Epithelial cell of proximal tubule (primary cell): ENCODE results near the gene RAB40B. TPM values are rescaled to one million over a fixed set of nuclear protein-coding genes. Genes with fewer than 3 reads are reported as not detected.

Experiments
- DNase-seq: peaks from one replicate; pipeline ENCODE4 v3.0.0-alpha.2; 2011; ENCODE audit warnings: low read depth
- H3K4me3 ChIP-seq: 2 replicates; pipeline ENCODE4 v1.5.1; 2011; ENCODE audit warnings: low read depth, mild to moderate bottlenecking, low read length
- total RNA-seq: library from RNA; depleted of rRNA; stranded (reverse); fragments of >200 nt; gene quantifications from 2 replicates; pipeline ENCODE4 v1.2.3, GENCODE V29; 2015
- TF ChIP-seq, protein P1 (sequence below): conservative IDR thresholded peaks from 2 replicates; pipeline ENCODE4 v1.5.1; 2012; ENCODE audit warnings: low read depth, mild to moderate bottlenecking, low read length

RAB40B gene
- total RNA-seq, 1 donor from 2014 or later: 7.8 TPM

DNA sequence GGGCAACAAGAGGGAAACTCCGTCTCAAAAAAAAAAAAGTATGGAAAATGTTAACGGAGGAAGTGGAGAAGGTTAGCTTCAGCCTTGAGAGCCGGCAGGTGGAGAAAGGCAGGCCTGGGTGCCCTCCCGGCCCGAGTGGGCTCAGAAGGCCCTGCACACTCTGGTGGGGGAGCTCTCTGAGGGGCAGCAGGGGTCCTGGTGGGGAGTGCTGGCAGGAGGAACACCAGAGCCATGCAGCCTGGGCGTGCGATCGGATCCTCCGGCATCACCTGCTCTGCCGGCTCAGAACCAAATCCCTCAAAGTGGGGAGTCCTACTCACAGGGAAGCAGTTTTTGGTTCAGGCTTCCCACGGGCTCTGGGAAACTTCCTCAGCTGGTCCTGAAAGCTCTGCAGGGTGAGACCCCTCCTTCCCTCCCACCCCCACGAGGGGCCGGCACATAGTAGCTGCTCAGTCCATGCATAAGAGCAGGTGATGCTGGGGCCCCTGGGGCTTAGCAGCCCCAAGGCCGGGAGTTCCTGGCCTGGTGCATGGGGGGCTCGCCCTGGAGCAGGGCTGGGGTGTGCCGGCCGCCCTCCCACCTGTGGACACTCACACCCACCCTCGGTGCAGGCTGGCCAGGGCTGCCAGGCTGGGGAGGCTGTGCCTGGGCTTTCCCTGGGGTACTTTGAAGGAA lies 38.1 kb upstream of the RAB40B start:
- no peak for DNase-seq
- H3K4me3 ChIP-seq: peak overlapping the region; percentile 70
- TF ChIP-seq, protein P1, sequence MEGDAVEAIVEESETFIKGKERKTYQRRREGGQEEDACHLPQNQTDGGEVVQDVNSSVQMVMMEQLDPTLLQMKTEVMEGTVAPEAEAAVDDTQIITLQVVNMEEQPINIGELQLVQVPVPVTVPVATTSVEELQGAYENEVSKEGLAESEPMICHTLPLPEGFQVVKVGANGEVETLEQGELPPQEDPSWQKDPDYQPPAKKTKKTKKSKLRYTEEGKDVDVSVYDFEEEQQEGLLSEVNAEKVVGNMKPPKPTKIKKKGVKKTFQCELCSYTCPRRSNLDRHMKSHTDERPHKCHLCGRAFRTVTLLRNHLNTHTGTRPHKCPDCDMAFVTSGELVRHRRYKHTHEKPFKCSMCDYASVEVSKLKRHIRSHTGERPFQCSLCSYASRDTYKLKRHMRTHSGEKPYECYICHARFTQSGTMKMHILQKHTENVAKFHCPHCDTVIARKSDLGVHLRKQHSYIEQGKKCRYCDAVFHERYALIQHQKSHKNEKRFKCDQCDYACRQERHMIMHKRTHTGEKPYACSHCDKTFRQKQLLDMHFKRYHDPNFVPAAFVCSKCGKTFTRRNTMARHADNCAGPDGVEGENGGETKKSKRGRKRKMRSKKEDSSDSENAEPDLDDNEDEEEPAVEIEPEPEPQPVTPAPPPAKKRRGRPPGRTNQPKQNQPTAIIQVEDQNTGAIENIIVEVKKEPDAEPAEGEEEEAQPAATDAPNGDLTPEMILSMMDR: no peak

DNA sequence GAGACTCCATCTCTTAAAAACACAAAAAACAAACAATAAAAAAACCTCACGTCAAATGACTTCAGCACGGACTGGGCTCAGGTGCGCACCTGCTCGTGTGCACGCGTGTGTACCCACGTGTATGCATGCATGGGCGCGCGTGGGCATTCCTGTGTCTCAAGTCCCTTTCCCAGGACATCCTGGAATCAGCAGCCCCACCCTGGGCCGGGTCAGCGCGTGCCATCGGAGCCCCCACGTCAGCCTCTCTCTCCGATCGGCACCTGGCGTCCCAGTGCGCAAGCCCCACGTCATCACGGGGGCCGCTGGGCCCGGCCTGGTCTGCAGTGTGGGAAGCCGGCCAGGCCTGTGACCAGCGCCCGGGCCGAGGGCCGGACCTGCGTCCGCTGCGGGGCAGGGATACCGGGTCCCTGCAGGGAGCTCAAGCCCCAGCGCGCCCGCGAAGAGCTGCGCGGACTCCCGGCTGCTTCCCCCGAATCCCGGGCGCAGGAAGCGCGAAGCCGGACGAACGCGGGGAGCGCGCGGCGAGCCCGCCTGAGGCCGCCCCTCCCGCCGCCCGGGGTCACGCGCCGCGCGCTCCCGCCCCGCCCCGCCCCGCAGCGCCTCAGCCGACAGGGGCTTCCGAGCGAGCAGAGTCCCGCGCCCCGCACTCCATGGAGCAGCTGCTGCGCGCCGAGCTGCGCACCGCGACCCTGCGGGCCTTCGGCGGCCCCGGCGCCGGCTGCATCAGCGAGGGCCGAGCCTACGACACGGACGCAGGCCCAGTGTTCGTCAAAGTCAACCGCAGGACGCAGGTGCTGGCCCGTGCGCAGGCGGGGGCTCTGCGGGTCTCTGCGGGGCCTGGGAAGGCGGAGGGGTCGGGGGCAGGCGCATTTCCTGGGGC lies 36.7 kb upstream of the RAB40B start, which contains the start of gene FN3K:
TSS of gene FN3K (plus strand) at position 629 of the 880 bp plus-strand sequence. CDS start at position 651, 22 bp downstream.
- no peak for DNase-seq
- TF ChIP-seq, protein P1: no peak
- peak within 1 kb of the TSS; percentile 70 for H3K4me3 ChIP-seq

DNA sequence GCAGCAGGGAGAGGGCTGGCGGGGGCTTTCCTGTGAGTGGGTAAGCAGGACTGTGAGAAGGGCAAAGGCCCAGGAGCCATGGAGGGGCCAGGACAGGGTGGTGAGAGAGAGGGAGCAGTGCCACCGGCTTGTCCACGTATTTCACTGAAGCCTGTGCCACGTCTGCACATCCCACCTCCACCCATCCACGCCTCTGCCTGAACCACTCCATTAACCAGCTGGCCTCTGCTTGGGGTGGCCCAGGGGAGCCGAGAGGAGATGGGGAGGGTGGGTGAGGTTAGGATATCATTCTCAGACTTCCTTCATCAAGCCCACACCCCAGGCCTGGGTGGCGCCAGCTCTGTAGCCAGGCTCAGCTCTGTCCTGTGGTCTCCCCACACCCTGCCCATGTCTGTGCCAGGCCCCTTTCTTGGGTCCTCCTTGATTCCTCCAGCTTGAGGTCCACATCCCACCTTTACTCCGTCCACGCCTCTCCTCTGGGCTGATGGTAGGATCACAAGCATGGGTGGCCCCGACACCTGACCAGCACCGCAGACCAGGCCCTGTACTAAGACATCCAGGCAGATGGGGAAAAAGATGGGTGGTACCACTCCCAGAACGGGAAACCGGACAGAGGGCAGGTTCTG lies 33.7 kb upstream of the RAB40B start:
- no peak for DNase-seq
- TF ChIP-seq, protein P1: no peak
- H3K4me3 ChIP-seq: no peak overlapping the region

DNA sequence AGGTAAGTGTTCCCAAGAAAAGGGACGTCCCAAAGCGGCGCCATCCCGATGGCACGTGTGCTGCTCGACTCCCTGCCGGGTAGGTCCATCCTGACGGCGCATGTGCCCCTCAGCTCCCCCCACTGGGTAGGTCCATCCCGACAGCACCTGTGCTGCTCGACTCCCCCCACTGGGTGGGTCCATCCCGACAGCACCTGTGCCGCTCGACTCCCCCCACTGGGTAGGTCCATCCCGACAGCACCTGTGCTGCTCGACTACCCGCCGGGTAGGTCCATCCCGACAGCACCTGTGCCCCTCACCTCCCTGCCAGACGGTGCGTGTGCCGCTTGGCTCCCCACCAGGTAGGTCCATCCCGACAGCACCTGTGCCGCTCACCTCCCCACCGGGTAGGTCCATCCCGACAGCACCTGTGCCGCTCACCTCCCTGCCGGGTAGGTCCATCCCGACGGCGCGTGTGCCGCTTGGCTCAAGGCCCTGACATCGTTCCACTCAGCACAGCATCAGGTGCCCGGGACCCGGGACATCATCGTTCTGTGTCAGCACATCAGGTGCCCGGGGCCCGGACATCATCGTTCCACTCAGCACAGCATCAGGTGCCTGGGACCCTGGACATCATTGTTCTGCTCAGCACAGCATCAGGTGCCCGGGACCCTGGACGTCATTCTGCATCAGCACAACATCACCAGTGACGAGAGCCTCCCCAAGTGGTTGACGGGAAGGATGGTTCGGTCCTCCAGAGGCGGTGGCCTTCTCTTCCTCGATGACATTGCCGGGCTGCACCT lies 31.2 kb upstream of the RAB40B start:
- H3K4me3 ChIP-seq: no peak overlapping the region
- TF ChIP-seq, protein P1: no peak
- no peak for DNase-seq

DNA sequence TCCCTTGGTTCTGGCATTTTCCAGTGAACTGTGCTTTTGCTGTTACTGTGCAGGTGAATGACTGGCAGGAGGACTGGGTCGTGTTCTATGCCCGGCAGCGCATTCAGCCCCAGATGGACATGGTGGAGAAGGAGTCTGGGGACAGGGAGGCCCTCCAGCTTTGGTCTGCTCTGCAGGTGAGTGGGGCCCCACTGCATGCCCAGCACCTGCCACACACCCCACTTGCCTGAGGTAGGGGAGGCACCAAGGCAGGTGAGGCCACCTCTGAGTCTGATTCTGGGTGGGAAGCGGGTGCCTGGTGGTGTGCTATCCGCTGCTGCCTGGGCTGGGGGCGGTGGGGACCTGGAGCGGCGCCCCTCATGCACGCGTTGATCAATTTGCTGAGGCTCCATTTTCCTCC lies 27.9 kb upstream of the RAB40B start:
- no peak overlapping the region for H3K4me3 ChIP-seq
- DNase-seq: no peak
- TF ChIP-seq, protein P1: no peak

DNA sequence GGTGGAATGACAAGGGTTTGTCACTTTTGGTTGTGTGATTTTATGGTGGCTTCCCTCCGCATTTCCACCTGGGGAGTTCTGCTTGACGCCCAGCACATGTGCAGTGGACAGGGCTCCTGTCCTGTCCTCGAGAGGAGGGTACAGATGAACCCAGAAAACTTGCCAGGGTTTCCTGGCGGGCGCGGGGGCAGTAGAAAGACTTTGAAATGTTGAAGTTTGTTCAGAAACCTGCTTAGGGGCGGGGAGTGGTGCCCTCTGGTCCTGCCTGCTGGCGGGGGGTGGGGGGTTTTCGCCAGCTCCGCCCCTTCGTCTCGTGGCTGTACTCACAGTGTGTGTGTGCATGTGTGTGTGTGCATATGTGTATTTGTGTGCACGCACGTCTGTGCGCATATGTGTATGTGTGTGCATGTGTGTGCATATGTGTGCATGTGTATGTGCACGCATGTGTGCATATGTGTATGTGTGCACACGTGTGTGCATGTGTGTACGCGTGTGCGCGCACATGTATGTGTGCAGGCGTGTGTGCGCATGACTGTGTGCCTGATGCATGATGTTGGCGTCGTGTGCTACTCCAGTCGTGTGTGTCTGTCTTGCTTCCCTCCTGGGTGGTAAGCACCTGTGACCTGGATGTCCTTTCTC lies 24.8 kb upstream of the RAB40B start:
- TF ChIP-seq, protein P1: no peak
- no peak for DNase-seq
- no peak overlapping the region for H3K4me3 ChIP-seq
